ENCODE measurements around the gene CUBN.
"Not testable (repeated sequence)": the region's sequence is repeated elsewhere in the genome, so short reads cannot be mapped to it uniquely, and the experiment has no call there.

Gene CUBN

GRCh38 chr10:16843252-16843870 lies 286.2 kb downstream of the CUBN start:
- no peak for DNase-seq
- Histone ChIP-seq H3K36me3 (no peaks in the 10 kb centered on the region), H3K4me3 (no peak overlapping the region), H3K9me3 (no peaks in the 10 kb centered on the region), H3K27me3 (no peaks in the 10 kb centered on the region), H3K4me1 (peaks cover 0 to 14% (median 8%) of the 10 kb centered on the region in 4 donors), H3K27ac (no peak overlapping the region)
- intact Hi-C loops (cut with DNase I; ENCODE audit: low total_unique reads) = loop anchor here (2.0 to 10.0 kb wide), 3 partner anchors 161 to 589 kb away; no protein-coding TSS in a partner anchor
- TF ChIP-seq, protein P1, sequence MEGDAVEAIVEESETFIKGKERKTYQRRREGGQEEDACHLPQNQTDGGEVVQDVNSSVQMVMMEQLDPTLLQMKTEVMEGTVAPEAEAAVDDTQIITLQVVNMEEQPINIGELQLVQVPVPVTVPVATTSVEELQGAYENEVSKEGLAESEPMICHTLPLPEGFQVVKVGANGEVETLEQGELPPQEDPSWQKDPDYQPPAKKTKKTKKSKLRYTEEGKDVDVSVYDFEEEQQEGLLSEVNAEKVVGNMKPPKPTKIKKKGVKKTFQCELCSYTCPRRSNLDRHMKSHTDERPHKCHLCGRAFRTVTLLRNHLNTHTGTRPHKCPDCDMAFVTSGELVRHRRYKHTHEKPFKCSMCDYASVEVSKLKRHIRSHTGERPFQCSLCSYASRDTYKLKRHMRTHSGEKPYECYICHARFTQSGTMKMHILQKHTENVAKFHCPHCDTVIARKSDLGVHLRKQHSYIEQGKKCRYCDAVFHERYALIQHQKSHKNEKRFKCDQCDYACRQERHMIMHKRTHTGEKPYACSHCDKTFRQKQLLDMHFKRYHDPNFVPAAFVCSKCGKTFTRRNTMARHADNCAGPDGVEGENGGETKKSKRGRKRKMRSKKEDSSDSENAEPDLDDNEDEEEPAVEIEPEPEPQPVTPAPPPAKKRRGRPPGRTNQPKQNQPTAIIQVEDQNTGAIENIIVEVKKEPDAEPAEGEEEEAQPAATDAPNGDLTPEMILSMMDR (IDR thresholded peaks at IDR 0.05) = peak; percentile 55 to 63

DNA sequence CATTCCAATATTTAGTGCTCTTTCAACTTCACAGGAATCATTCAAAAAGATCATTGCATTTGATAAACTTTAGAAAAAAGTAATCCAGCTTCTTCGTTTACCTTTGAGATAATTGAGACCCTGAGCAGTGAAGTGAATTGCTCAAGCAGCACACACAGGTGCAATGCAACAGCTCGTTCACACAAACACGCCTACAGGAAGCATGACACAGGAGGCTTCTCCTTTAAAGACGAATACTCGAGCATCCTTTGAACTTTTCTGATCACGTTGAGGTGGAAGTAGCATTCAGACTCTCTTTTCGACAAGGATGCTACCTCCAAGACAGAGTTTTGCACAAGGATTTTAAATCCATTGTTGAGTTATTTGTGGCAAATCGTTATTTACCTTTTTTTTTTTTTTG lies 294.4 kb downstream of the CUBN start:
- H3K27me3 ChIP-seq = no peaks in the 10 kb centered on the region

GRCh38 chr10:16832351-16833080 lies 297.1 kb downstream of the CUBN start:
- DNase-seq = peak; percentile 52 to 81
- Histone ChIP-seq H3K9me3 (no peaks in the 10 kb centered on the region), H3K27me3 (no peaks in the 10 kb centered on the region), H3K36me3 (no peaks in the 10 kb centered on the region), H3K4me3 (no peak overlapping the region), H3K27ac (peak overlapping the region; percentile 79 to 82), H3K4me1 (peaks cover 0 to 34% (median 20%) of the 10 kb centered on the region in 4 donors)
- TF ChIP-seq, protein P1 (IDR thresholded peaks at IDR 0.05) = no peak
- intact Hi-C loops (cut with DNase I; ENCODE audit: low total_unique reads) = no loop called here

More for the DNA sequence above, 294.4 kb downstream of the CUBN start:
- DNase-seq = no peak
- Histone ChIP-seq H3K4me3 (no peak overlapping the region), H3K27ac (no peak overlapping the region), H3K4me1 (peaks cover 0 to 16% (median 14%) of the 10 kb centered on the region in 4 donors), H3K36me3 (no peaks in the 10 kb centered on the region), H3K9me3 (no peaks in the 10 kb centered on the region)
- intact Hi-C loops (cut with DNase I; ENCODE audit: low total_unique reads) = no loop called here
- TF ChIP-seq, protein P1 (IDR thresholded peaks at IDR 0.05) = no peak

GRCh38 chr10:16828701-16829175 lies 300.9 kb downstream of the CUBN start:
- Histone ChIP-seq H3K4me3 (peak overlapping the region in 1 of 2 donors; percentile 40), H3K27ac (peak overlapping the region; percentile 60 to 68), H3K4me1 (peaks cover 0 to 39% (median 20%) of the 10 kb centered on the region in 4 donors), H3K9me3 (no peaks in the 10 kb centered on the region), H3K36me3 (no peaks in the 10 kb centered on the region), H3K27me3 (no peaks in the 10 kb centered on the region)
- intact Hi-C loops (cut with DNase I; ENCODE audit: low total_unique reads) = no loop called here
- TF ChIP-seq, protein P1 (IDR thresholded peaks at IDR 0.05) = no peak
- DNase-seq = peak; percentile 36 to 75

- Histone ChIP-seq H3K36me3 (no peaks in the 10 kb centered on the region), H3K4me3 (peak overlapping the region; percentile 32 to 40), H3K4me1 (peaks cover 0 to 36% (median 18%) of the 10 kb centered on the region in 4 donors), H3K27ac (peak overlapping the region; percentile 60 to 68), H3K9me3 (no peaks in the 10 kb centered on the region), H3K27me3 (no peaks in the 10 kb centered on the region)
- TF ChIP-seq, protein P1 (IDR thresholded peaks at IDR 0.05) = peak; percentile 55 to 80
- intact Hi-C loops (cut with DNase I; ENCODE audit: low total_unique reads) = no loop called here
- peak; percentile 39 to 77 for DNase-seq
Observed at GRCh38 chr10:16828114-16828568, 301.5 kb downstream of the CUBN start.

DNA sequence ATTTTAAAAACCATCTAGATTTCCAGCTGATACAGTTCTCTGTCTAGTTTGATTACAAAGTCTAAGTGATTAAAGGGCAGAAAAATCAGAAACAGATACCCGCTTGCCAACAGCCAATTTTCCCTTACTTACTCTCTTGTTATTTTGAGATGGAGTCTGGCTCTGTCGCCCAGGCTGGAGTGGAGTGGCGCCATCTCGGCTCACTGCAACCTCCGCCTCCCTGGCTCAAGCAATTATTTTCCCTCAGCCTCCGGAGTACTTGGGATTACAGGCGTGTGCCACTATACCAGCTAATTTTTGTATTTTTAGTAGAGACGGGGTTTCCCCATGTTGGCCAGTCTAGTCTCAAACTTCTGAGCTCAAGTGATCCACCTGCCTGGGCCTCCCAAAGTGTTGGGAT lies 302.1 kb downstream of the CUBN start:
- Histone ChIP-seq H3K4me1 (peaks cover 0 to 30% (median 13%) of the 10 kb centered on the region in 4 donors), H3K4me3 (peak overlapping the region; percentile 32 to 40), H3K27ac (peak overlapping the region; percentile 60 to 68)
- intact Hi-C loops (cut with DNase I; ENCODE audit: low total_unique reads); H3K27me3 ChIP-seq; H3K9me3 ChIP-seq; H3K36me3 ChIP-seq: not testable (repeated sequence)
- DNase-seq = peak in 1 of 2 donors; percentile 75
